OCI-LY7 (cell line): Measurements from ENCODE around the gene MOGAT3. TPM values are rescaled to one million over a fixed set of nuclear protein-coding genes. Genes with fewer than 3 reads are reported as not detected.

Source experiments
- BruUV-seq: library from RNA; stranded (reverse); fragments of 400-500 nt; replicated peaks from 2 replicates; lab custom pipeline; 2021; lab: Mats Ljungman, UMichigan
- CTCF ChIA-PET: fragments of 300-600 bp; sonication (Branson Sonifier 250); formaldehyde crosslinking; loops from one replicate; lab custom pipeline; 2022; ENCODE audit warnings: antibody characterized with exemption; ENCODE audit not compliant: unreplicated experiment; lab: Charles Lee
- POLR2A ChIA-PET: fragments of 300-600 bp; sonication (Branson Sonifier 250); formaldehyde crosslinking; loops from one replicate; lab custom pipeline; 2022; ENCODE audit warnings: antibody characterized with exemption; lab: Charles Lee
- DNase-seq: peaks from one replicate; pipeline ENCODE4 v3.0.0-alpha.2; 2015; ENCODE audit warnings: low spot score
- H2AFZ ChIP-seq: fragments of 200-600 bp; sonication (generic), shearing (Covaris generic); 2 replicates; pipeline ENCODE4 v1.6.1; 2014; ENCODE audit warnings: mild to moderate bottlenecking, antibody characterized with exemption, low read length, moderate library complexity
- H3K27ac ChIP-seq: fragments of 200-600 bp; sonication (generic); 2 replicates; pipeline ENCODE4 v1.5.1; 2014; ENCODE audit warnings: mixed run types, low read depth, mild to moderate bottlenecking, moderate library complexity, low read length, inconsistent platforms; ENCODE audit not compliant: poor library complexity, severe bottlenecking
- H3K36me3 ChIP-seq: fragments of 200-600 bp; sonication (generic); 2 replicates; pipeline ENCODE4 v1.6.1; 2014; ENCODE audit warnings: mild to moderate bottlenecking, antibody characterized with exemption, low read length, moderate library complexity, mixed read lengths; ENCODE audit not compliant: insufficient read depth
- H3K4me1 ChIP-seq: fragments of 200-600 bp; sonication (generic); 2 replicates; pipeline ENCODE4 v1.5.1; 2014; ENCODE audit warnings: mild to moderate bottlenecking, low read length; ENCODE audit not compliant: insufficient read depth, poor library complexity, severe bottlenecking
- H3K4me2 ChIP-seq: fragments of 200-600 bp; sonication (generic); 2 replicates; pipeline ENCODE4 v1.6.1; 2014; ENCODE audit warnings: mild to moderate bottlenecking, low read length
- H3K4me3 ChIP-seq: fragments of 200-600 bp; sonication (generic); 2 replicates; pipeline ENCODE4 v1.5.1; 2014; ENCODE audit warnings: mild to moderate bottlenecking, low read depth, low read length; ENCODE audit not compliant: poor library complexity, severe bottlenecking
- H3K79me2 ChIP-seq: fragments of 200-600 bp; sonication (generic); 2 replicates; pipeline ENCODE4 v1.6.1; 2016; ENCODE audit warnings: low read depth, mild to moderate bottlenecking, low read length, moderate library complexity, mixed read lengths; ENCODE audit not compliant: insufficient read depth
- H3K9me2 ChIP-seq: fragments of 200-600 bp; sonication (generic); 2 replicates; pipeline ENCODE4 v1.6.1; 2016; ENCODE audit warnings: mild to moderate bottlenecking, low read length, mixed read lengths; ENCODE audit not compliant: insufficient read depth
- H3K9me3 ChIP-seq: fragments of 200-600 bp; sonication (generic); 2 replicates; pipeline ENCODE4 v1.6.1; 2014; ENCODE audit warnings: mild to moderate bottlenecking, mixed run types, low read length, mixed read lengths
- H4K20me1 ChIP-seq: fragments of 200-600 bp; sonication (generic); 2 replicates; pipeline ENCODE4 v1.6.1; 2014; ENCODE audit warnings: mild to moderate bottlenecking, antibody characterized with exemption, low read length, moderate library complexity, mixed read lengths; ENCODE audit not compliant: insufficient read depth
- EZH2phosphoT487 ChIP-seq: fragments of 200-600 bp; sonication (generic); IDR thresholded peaks from 2 replicates; pipeline ENCODE4 v1.6.1; 2018; ENCODE audit warnings: low read depth, borderline replicate concordance, mild to moderate bottlenecking, mixed run types, antibody characterized with exemption, low read length, moderate library complexity, mixed read lengths
- intact Hi-C: fragments of 100-400 bp; cut with micrococcal nuclease; formaldehyde crosslinking; loops from one replicate; pipeline ENCODE4 v1.10.0; 2022; ENCODE audit not compliant: unreplicated experiment
- total RNA-seq, 2 experiments: library from RNA; depleted of rRNA in 1 of 2; stranded (reverse); fragments of >200 nt in 1 of 2; shearing (Covaris generic) in 1 of 2; gene quantifications; 2 replicates each; pipeline ENCODE4 v1.2.3, GENCODE V29; 2014 to 2022
- TF ChIP-seq, protein P1 (sequence below): fragments of 200-600 bp; sonication (generic); conservative IDR thresholded peaks from 2 replicates; pipeline ENCODE4 v1.5.1; 2014; ENCODE audit warnings: mild to moderate bottlenecking, antibody characterized with exemption, low read length, moderate library complexity, mixed read lengths

The MOGAT3 gene
- total RNA-seq, 2 experiments from 2014 or later: not detected

- DNase-seq: no peak
- ChIA-PET CTCF (no interaction called here), POLR2A (interaction anchor here (0.6 to 0.7 kb wide), 3 partner anchors 20 to 413 kb away, joined by 3 to 7 read pairs (median 5); partner anchors contain the start of gene MOGAT3)
- no peak overlapping the region for H3K4me2 ChIP-seq
- H3K4me3 ChIP-seq: no peak overlapping the region
- H3K9me2 ChIP-seq: no peaks in the 10 kb centered on the region
- BruUV-seq: no TSS peak
- H3K79me2 ChIP-seq: no peaks in the 10 kb centered on the region
- H3K27ac ChIP-seq: no peak overlapping the region
- H3K9me3 ChIP-seq: no peaks in the 10 kb centered on the region
- H4K20me1 ChIP-seq: no peaks in the 10 kb centered on the region
- H2AFZ ChIP-seq: no peak overlapping the region
- intact Hi-C loops: no loop called here
- peaks cover 18% of the 10 kb centered on the region for H3K36me3 ChIP-seq
- no peak for TF ChIP-seq EZH2phosphoT487
- TF ChIP-seq, protein P1, sequence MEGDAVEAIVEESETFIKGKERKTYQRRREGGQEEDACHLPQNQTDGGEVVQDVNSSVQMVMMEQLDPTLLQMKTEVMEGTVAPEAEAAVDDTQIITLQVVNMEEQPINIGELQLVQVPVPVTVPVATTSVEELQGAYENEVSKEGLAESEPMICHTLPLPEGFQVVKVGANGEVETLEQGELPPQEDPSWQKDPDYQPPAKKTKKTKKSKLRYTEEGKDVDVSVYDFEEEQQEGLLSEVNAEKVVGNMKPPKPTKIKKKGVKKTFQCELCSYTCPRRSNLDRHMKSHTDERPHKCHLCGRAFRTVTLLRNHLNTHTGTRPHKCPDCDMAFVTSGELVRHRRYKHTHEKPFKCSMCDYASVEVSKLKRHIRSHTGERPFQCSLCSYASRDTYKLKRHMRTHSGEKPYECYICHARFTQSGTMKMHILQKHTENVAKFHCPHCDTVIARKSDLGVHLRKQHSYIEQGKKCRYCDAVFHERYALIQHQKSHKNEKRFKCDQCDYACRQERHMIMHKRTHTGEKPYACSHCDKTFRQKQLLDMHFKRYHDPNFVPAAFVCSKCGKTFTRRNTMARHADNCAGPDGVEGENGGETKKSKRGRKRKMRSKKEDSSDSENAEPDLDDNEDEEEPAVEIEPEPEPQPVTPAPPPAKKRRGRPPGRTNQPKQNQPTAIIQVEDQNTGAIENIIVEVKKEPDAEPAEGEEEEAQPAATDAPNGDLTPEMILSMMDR: no peak
- peaks cover 18% of the 10 kb centered on the region for H3K4me1 ChIP-seq
These were observed 19.5 kb upstream of the MOGAT3 start for GRCh38 chr7:101220295-101220694.

DNA sequence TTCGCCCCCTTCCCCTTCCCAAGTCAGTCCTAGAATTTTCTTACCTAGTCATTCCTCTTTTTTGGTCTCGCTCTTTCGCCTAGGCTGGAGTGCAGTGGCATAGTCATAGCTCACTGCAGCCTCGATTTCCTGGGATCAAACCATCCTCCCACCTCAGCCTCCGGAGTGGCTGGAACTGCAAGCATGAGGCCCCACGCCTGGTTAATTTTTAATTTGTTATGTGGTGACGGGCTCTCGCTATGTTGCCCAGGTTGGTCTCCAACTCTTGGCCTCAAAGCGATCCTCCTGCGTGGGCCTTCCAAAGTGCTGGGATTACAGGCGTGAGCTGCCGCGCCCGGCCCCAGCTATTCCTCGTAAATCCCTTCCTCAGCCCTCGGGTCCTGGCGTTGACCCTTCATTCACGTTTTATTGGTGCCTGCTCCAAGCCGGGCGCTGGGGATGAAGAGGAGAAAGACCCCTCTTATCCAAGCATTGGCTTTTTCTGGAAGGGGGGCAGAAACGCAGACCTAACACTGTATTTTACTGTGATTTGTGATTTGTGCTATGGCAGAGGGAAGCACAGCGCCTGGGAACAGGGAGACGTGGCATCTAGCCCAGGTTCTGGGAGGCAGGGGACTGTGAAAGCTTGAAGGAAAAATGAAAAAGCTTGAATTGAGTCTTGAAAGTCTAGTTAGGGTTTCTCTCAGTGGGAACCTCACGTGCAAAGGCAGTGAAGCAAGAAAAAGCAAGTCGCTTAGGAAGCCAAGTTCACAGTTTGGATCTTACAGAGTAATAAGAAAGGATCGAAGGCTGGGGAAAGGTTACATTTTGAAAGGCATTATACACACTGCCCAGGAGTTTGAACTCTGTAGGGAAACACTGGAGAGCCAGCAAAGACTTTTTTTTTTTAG lies 17.6 kb upstream of the MOGAT3 start:
- peak overlapping the region; percentile 100 for H3K4me2 ChIP-seq
- POLR2A ChIA-PET: interaction anchor here (0.6 to 1.5 kb wide), 10 partner anchors 14 to 640 kb away, joined by 3 to 6 read pairs (median 4); partner anchors contain the start of gene FIS1
- peaks cover 18% of the 10 kb centered on the region for H3K4me1 ChIP-seq
- H3K4me3 ChIP-seq: peak overlapping the region; percentile 95
- TSS peak; percentile 88 for BruUV-seq
- no peaks in the 10 kb centered on the region for H3K9me2 ChIP-seq
- no peaks in the 10 kb centered on the region for H3K79me2 ChIP-seq
- CTCF ChIA-PET: interaction anchor here (1.1 kb wide), 1 partner anchor 25 kb away, joined by 6 read pairs; no protein-coding TSS in a partner anchor
- TF ChIP-seq, protein P1: no peak
- TF ChIP-seq EZH2phosphoT487: no peak
- peaks cover 3% of the 10 kb centered on the region for H3K36me3 ChIP-seq
- no peak overlapping the region for H3K27ac ChIP-seq
- intact Hi-C loops: loop anchor here (2.0 kb wide), 1 partner anchor 26 kb away; the partner anchor contains the start of gene FIS1
- H2AFZ ChIP-seq: peak overlapping the region; percentile 98
- no peaks in the 10 kb centered on the region for H3K9me3 ChIP-seq
- no peaks in the 10 kb centered on the region for H4K20me1 ChIP-seq
- no peak for DNase-seq
